DLD1 (cell line): ENCODE data around the gene CLPTM1L.
"Not testable (repeated sequence)": the region's sequence is repeated elsewhere in the genome, so short reads cannot be mapped to it uniquely, and the experiment has no call there.

ENCODE experiments used
- in situ Hi-C: cut with HindIII; loops from 2 replicates; pipeline ENCODE4 v1.10.0; 2017; ENCODE audit warnings: low sequenced_read_pairs

The CLPTM1L gene

DNA sequence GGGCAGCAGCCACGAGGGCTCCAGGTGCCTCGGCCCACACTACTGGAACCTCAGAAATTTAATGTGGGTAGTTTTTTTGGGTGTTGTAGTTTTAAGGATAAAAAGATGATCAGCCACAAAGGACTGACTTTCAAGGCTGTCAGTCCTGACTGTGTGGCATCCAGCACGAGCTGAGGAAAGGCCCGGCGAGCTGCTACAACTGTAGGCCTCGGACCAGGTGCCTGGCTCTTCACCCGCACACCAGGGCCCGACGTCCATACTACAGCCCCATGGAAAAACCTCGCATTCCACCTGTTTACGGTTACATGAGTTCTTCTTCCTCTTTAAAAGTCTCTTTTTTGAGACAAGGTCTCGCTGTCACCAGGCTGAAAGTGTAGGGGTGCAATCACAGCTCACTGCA is 2.6 kb downstream of the CLPTM1L start:
- in situ Hi-C loops: no loop called here

DNA sequence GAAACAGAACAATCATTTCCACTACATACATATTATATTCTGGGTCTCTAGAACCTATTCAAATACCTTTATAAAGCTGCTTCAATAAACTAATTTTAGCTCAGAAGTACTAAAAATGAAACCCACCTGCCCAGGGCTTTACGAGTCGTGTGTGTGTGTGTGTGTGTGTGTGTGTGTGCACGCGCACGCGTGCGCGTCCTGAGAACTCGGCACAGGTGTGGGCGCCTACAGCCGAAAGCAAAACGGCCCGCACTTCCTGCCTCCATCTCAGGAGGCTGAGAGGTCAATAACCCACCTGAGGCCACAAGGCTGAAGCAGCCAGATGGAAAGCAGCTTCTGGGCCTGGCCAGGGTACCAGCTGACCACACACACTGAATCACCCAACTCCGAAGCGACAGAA is 3.0 kb downstream of the CLPTM1L start:
- in situ Hi-C loops: no loop called here

DNA sequence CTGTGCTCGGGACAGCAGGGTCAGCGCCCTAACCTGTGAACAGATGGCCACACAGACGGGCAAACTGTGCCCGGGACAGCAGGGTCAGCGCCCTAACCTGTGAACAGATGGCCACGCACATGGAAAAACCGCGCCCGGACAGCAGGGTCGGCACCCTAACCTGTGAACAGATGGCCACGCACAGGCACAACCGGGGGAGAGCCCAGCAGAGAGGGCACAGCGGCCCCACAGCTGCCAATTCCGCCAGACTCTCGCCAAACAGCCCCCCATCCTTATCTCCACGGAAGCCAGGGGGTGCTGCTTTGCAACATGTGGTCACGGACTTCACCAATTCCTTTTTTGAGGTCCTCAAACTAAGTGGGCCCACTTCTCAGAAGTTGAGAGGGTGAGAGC is 5.1 kb downstream of the CLPTM1L start:
- in situ Hi-C loops: not testable (repeated sequence)

DNA sequence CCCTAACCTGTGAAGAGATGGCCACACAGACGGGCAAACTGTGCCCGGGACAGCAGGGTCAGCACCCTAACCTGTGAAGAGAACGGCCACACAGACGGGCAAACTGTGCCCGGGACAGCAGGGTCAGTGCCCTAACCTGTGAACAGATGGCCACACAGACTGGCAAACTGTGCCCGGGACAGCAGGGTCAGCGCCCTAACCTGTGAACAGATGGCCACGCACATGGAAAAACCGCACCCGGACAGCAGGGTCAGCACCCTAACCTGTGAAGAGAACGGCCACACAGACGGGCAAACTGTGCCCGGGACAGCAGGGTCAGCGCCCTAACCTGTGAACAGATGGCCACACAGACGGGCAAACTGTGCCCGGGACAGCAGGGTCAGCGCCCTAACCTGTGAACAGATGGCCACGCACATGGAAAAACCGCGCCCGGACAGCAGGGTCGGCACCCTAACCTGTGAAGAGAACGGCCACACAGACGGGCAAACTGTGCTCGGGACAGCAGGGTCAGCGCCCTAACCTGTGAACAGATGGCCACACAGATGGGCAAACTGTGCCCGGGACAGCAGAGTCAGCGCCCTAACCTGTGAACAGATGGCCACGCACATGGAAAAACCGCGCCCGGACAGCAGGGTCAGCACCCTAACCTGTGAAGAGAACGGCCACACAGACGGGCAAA is 5.6 kb downstream of the CLPTM1L start:
- in situ Hi-C loops: not testable (repeated sequence)

DNA sequence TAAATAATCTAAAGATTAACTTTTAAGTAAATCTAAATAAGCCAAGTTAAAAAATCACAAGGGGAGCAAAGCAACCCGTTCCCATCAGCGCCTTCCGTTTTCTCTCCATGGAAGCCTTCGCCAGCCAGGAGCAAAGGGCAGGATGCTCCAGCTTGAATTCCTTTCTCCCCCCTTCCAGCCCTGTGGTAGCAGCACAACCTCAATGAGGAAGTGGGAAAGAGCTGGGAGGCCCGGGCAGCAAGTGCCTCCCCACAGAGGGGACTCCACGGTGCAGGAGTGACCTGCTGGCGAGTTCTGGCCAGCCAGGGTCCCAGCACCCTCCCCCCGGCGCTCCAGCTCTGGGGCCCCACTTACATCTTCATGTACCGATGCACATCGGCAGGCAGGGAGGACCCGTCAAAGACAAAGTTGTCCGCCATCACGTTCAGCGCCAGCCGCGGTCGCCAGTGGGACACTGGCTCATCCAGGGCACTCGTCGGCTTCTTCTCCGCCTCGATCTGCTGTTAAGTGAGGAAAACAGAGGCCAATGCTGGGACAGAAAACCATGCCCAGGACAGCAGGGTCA is 6.3 kb downstream of the CLPTM1L start:
- in situ Hi-C loops: no loop called here

DNA sequence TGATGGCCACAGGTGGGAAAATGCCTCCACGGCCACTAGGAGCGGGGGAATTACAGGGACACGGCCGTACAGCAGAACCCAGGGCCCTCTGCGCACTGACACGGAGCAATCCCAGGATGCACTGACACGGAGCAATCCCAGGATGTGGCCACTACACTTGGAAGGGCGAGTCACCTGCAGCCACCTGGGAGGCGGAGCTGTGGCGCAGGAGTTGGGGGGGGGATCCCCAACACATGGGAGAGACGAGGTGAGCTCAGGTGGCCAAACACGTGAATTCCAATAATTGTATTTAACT is 6.8 kb downstream of the CLPTM1L start:
- in situ Hi-C loops: no loop called here

DNA sequence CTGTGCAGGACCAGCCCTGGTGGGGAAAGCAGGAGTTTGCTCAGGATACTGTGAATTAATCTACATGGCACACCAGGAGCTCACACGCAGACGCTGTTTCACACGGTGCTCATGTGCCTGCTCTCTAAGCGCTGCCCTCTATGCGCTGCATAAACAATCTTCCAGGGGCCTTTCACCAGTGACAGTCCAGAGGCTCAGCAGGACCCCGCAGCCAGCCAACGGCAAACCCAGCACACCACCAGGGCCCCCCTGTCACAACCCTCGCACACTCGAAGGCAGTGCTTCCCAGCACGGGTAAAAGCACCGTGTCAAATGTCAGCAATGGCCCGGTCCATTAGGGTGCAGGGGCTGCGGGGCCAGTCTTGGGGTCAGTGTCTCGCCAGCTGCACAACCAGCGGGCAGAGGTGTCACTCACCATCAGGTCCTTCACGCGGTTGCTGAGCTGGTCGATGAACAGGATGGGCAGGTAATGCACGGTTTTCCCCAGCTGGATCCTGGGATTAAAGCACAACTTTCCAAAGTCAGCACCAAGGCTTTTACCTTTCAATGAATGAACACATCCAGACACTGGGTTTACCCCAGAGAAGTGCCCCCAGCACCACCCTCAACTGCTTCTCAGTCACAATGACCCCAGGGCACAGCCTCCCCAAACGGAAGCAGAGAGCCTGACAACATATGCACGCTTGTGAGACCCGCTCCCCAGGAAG is 7.3 kb downstream of the CLPTM1L start:
- in situ Hi-C loops: no loop called here

DNA sequence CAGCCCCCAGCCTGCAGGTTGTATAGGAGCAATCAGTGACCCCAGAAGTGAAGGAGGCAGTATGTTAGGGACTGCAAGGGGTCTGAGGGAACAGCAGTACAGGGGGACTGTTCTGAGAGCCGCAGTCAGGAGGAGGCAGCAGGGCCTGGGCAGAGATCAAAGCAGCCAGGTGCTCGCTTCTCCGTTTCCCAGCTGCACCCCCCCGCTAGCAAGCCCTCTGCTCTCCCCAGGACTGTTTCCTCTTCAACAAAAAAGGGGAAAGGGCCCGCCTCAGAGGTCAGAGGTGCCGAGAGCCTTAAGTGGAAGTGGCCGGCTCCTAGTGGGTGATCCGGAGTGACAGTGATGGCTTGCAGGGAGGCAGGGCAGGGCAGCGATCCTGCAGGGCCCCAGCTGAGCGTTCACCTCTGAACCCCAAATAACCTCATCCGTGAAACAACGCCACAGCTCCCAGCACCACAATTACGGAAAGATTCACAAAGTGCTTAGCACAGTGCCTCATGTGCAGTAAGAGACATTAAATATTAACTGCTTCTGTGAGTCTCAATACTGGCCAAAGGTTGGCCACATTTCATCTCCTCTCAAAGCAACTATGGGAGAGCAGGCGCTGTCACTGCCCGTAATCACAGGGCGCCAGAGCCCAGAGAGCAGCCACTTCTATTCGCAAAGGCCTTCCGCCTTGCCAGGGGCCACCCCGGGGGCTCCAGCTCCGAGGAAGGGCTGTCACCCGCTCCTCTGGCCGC is 8.0 kb downstream of the CLPTM1L start:
- in situ Hi-C loops: no loop called here

DNA sequence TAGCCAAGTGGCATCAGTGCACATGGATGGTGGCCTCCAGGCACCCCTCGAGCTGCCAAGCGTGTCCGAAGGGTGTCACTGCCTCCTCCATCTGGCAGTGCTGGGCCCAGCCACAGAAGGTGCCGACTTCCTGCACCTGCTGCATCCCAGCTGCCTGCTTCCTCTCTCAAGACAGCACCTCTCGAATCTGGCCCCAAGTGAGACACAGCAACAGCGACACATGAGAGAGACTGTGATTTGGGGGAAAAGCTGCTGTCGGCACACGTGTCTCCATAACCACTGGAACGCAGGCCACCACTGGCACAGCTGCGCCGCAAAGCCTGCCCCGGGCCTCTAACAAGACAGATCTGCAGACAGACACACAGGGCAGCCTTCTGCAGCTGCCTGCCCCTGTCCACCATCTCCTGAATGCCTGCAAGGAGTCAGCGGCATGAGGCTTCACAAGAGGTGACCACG is 8.8 kb downstream of the CLPTM1L start:
- in situ Hi-C loops: no loop called here

DNA sequence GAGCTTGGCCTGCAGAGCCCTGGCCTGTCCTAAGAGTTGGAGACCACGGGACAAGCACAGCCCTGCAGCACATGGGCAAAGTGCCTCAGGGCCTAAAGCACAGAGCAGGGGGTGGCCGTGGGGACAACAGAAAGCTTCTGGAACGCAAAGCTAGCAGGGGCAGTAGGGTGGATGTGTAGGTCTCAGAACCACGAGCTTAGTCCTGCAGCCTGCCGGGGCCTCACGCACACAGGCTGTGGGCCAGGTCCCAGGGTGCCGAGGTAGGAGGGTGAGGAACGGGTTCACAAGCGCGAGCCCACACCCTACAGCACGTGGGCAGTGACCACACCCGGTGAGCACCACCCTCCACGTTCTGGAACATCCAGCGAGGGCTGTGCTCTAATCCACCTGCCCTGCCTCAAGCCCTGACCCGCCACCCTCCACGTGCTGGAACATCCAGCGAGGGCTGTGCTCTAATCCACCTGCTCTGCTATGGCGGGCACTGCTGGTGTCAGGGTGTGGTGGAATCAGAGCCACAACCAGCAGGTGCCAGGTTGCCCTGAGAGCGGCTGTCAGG is 9.3 kb downstream of the CLPTM1L start:
- in situ Hi-C loops: no loop called here

DNA sequence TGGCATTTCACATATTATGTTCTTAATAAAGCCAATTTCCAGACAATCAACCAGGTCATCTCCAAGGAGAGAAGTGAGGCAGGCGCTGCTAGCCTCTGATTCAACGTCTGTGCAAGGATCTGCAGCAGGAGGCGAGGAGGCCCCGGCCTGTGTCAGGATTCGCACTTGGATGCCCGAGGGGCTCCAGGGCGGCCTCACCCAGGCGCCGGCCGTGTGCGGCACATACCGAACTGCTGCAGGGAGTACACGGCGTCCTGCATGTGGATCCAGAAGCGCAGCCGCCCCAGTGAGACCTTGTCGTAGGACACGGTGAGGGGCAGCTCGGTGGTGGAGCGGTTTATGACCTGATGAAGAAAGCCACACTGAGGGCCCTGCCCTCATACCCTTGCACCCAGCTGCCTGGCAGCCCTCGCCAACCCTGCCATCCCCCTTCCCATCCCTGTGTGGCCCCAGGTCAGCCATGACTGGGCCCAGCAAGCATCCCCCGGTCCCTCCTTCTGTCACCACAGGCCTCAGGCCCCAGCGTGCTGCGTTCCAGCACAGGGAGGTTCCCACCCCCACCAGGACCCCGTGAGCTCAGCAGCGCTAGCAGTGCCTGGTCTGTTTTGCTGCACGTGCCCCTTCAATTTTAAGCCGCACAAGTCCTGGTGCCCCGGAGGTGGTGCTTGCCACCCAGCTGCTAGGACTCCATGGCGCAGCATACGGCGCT is 9.9 kb downstream of the CLPTM1L start:
- in situ Hi-C loops: no loop called here

DNA sequence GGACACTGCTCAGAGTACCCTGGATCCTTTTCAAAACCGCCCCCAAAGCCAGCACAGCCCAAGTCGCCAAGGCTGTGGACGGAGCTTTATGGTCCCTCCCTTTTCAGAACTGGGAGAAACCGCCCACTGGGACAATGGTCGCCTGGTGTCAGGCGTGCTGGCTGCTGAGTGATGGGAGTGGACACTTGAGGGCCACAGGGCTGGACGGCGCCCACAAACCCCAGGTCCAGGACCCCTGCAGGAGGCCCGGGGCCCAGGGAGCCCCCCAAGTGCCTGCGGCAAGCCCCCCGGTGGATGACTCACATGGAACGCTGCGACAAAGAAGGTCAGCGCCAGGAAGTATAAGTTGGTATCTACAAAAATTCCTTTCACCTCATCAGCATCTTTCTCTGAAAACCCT is 10.9 kb downstream of the CLPTM1L start:
- in situ Hi-C loops: no loop called here

DNA sequence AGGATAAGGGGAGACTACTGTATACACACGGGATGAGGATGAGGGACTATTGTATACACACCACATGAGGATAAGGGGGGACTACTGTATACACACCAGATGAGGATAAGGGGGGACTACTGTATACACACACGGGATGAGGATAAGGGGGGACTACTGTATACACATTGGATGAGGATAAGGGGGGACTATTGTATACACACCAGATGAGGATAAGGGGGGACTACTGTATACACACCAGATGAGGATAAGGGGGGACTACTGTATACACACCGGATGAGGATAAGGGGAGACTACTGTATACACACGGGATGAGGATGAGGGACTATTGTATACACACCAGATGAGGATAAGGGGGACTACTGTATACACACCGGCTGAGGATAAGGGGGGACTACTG is 11.6 kb downstream of the CLPTM1L start:
- in situ Hi-C loops: not testable (repeated sequence)

DNA sequence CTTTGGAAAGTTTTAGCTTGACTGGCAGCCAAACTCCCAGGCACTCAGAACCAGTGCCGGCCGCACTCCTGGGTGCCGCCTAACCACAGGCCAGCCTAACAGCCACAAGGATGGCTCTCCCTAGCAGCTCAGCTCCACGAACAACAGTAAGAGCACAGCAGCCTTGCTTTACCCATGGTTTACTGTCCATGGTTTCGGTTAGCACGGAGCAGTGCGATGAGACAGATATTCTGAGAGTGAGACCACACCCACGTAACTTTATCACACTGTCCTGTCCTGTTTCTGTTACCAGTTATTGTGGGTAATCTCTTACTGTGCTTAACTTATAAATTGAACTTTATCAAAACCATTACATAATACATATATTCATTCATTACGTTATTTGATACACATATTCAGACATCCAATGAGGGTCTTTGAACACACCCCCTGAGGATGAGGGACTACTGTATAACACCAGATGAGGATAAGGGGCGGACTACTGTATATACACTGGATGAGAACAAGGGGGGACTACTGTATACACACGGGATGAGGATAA is 12.4 kb downstream of the CLPTM1L start:
- in situ Hi-C loops: no loop called here

DNA sequence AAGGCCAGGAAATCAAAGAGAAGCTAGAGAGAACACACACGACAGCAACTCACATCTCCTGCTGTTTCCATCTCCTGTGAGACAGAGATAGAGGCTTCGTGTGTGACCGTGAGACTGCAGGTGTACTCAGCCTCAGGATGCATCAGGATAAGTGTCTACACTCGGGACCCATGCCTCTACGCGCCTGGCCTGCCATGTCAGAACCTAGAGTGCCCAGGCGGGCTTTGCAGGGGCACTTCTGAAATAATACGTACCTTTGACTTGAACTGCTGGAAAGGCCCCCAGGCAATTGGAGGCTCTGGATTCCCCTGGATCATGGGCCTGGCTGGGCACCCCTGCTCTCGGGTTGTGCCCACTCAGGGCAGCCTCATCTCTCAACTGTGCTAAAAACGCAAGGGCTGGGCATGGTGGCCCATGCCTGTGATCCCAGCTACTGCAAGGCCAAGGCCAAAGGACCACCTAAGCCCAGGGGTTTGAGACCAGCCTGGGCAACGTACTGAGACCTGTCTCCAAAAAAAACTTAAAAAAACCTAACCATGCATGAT is 13.0 kb downstream of the CLPTM1L start:
- in situ Hi-C loops: no loop called here

DNA sequence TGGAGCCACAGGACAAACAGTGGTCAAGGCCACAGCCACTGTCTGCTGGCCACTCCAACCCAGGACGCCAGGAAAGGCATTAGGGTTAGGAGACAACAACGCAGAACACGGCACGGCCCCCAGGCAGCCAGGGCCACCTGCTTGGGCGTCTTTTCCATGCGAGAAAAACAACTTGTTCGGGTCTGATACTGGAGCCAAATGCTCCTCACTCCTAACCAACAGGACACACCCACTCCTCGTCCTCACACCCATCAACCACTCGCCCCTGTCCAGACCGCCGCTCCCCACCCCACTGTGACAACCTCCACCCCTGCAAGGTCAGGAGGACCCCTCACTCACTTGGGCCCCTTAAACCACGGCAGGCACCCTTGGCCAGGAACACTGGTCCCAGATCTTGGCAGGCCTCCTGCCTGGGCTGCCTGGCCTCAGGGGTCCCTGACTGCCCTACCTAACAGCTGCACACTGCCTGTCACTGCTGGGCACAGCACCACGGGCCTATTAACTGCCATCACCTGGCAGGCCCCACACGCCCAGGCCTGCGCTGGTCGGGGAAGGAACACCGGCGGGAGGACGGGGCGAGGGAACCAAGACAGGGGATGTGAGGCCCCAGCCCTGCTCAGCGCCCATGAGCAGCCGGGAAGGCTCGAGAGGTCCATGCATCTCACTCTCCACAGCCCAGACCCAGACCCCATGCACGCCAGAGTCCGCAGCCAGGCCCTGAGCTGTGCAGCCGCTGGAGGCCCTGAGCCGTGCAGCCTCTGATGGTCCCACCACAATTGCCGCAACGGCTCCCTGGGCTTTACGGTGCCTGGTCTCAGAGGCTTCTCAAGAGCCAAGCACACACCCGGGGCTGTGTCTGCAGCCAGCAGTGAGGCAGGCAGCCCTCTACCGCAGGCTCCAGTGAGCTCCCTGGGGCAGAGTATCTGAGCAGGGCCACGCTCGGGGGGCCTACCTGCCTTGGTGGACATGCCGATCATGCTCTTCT is 13.8 kb downstream of the CLPTM1L start:
- in situ Hi-C loops: no loop called here

DNA sequence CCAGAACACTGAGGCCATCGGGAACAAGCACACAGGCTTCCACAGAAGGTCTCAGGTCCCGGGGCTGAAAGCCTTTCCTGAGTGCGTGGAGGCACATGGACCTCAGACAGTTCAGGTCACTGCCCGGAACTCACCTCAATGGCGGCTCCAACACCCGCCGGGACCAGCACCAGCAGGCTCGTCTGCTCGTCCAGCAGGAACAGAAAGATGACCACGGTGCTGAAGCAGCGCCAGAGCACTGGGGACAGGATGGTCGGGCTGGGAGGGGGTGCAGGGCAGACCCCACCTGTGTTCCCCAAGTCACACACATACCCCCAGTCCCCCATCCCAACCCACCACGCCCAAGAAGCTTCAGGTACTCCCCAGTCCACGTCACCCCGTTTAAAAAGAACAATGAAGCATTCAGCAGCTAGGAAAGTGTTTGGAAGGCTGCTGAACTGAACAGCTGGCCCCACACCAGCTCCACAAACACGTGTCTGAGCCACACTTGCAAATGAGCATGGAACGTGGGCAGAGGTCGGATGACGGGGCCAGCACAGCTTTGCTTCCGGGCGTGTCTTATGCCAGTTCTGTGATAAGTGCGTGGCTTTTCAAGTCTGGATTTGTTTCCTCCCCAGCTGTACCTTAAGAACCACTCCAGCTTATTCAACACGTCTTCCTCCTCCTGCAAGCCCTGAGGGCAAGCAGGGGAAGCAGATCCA is 14.6 kb downstream of the CLPTM1L start:
- in situ Hi-C loops: no loop called here

DNA sequence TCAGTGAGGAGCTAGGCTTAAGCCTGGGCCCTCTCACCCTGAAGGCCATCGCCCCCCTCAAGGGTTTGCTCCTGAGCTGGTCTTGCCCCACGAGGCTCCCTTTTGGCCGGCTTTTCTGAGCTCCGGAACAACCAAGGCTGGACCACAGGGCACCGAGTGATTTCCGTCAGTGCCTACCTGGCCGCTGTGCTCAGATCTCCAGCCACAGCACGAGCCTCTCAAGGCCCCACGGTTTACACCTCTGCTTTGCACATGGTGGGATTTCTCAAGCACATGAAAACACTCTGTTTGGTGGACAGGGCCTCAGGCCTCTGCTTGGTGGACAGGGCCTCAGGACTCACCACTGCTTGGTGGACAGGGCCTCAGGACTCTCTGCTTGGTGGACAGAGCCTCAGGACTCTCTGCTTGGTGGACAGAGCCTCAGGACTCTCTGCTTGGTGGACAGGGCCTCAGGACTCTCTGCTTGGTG is 15.8 kb downstream of the CLPTM1L start:
- in situ Hi-C loops: no loop called here
